ENCODE data around the gene ASB11. TPM values are rescaled to one million over a fixed set of nuclear protein-coding genes. Genes with fewer than 3 reads are reported as not detected.

ASB11 gene
- total RNA-seq, 1 donor from 2014 or later: 0.17 TPM

DNA sequence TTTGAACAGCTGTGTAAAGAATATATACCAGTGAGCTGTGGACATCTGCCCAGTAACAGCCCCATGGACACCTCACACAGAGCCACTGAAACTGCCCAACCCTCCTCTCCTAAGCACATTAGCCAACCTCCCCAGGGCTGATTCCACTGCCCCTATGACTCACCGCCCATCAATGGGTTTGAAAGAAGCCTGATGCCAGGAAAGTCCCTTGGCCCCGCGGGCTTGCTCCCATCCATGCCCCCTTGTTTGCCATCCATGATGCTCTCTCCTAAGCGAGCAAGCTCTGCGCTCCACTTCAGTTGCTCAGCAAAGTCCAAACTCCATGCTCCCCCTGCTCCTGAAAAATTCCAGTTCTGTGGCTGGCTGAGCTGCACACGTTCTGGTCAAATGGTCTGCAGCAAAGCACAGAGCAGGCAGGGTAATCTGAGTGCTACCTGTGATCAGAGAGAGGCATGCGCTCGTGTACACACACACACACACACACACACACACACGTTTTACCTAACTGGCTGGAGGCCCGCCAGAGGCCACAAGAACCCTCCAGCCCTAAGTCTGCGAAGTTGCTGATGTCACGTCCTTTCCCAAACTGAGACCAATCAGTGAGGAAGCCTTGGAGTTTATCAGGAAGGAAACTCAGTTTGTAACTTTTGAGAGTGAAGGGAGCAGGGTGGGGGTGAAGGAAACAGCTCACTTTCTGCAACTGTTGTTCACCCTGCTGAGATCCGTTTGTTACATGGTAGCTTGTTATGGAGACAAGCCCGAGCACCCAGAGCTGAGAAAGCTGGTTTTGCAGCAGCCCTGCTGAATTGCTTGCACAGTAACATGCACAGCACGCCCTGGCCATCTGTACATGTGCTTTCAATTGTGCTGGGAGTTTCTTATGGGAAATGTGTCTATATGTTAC lies 45.6 kb downstream of the ASB11 start, which contains the start of gene ASB9:
ASB9 (minus strand) TSS at position 466 of the 904 bp plus-strand sequence; CDS start at position 257, 209 bp downstream.
- H3K9me3 ChIP-seq: no peaks in the 10 kb centered on the region
- H3K4me3 ChIP-seq: peak within 1 kb of the TSS; percentile 16
- TF ChIP-seq, protein P1, sequence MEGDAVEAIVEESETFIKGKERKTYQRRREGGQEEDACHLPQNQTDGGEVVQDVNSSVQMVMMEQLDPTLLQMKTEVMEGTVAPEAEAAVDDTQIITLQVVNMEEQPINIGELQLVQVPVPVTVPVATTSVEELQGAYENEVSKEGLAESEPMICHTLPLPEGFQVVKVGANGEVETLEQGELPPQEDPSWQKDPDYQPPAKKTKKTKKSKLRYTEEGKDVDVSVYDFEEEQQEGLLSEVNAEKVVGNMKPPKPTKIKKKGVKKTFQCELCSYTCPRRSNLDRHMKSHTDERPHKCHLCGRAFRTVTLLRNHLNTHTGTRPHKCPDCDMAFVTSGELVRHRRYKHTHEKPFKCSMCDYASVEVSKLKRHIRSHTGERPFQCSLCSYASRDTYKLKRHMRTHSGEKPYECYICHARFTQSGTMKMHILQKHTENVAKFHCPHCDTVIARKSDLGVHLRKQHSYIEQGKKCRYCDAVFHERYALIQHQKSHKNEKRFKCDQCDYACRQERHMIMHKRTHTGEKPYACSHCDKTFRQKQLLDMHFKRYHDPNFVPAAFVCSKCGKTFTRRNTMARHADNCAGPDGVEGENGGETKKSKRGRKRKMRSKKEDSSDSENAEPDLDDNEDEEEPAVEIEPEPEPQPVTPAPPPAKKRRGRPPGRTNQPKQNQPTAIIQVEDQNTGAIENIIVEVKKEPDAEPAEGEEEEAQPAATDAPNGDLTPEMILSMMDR (IDR thresholded peaks at IDR 0.05): no peak
- peak within 1 kb of the TSS; percentile 51 for H3K27ac ChIP-seq
- no peaks in the 10 kb centered on the region for H3K4me1 ChIP-seq
- DNase-seq: peak; percentile 75
- ATAC-seq: peak; percentile 95
- intact Hi-C loops (cut with DNase I): no loop called here
- no peaks in the 10 kb centered on the region for H3K36me3 ChIP-seq
- H3K27me3 ChIP-seq: no peaks in the 10 kb centered on the region

DNA sequence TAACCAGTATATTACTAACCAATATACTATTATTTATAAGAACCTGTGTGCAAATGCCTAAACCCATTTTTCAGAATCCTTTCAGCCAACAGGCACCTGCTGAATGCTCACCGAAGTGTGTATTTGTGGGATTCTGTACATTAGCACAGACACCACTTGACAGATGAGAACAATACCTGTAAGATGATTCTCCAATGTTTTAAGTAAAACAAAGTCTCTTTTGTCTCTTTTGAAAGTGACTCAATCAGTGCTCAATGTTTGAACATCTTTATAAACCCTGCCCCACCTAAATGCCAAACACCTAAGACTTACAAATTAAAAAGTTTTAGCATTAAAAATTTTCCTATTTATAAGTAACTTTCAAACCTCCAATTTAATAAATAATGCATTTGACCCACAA lies 46.3 kb downstream of the ASB11 start:
- Histone ChIP-seq H3K27me3 (no peaks in the 10 kb centered on the region), H3K4me1 (no peaks in the 10 kb centered on the region), H3K9me3 (no peaks in the 10 kb centered on the region), H3K4me3 (no peak overlapping the region), H3K36me3 (no peaks in the 10 kb centered on the region), H3K27ac (no peak overlapping the region)
- TF ChIP-seq, protein P1 (IDR thresholded peaks at IDR 0.05): no peak
- DNase-seq (no peak), ATAC-seq (no peak)
- intact Hi-C loops (cut with DNase I): no loop called here

DNA sequence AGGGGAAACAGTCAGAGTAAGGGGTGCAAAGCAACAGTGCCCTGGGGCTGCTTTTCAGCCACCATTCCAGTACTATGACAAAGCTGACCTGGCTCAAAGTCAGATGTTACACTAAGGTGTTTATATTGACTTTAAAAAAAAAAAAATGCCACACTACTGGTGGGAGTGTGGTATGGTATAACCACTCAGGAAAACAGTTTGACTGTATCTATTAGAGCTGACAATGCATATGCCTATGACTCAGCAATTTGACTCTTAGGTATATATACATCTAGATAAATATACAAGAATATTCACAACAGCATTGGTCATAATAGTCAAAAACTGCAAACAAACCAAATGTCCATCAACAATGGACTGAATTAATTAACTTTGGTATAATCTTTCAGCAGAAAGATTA lies 60.6 kb downstream of the ASB11 start:
- TF ChIP-seq, protein P1 (IDR thresholded peaks at IDR 0.05): no peak
- Histone ChIP-seq H3K9me3 (no peaks in the 10 kb centered on the region), H3K27me3 (no peaks in the 10 kb centered on the region), H3K27ac (no peak overlapping the region), H3K4me1 (no peaks in the 10 kb centered on the region), H3K4me3 (no peak overlapping the region), H3K36me3 (no peaks in the 10 kb centered on the region)
- DNase-seq (no peak), ATAC-seq (no peak)
- intact Hi-C loops (cut with DNase I): no loop called here

DNA sequence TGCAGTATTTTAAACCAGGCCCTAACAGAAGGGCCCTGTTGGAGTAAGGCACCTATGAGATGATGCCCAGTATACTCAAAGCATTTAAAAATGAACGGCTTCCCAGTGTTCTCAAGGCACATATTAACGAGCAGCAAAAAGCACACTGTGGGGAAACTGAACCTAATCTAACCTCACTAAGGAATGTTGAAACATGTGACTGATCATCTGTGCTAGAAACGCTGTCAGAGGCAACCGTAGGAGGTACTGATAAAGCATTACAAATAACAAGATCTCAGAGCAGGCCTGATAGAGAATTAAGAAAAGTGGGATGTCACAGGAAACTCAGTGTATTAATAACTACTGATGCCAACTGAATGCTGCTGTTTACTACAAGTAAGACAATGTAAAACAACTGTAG lies 69.5 kb downstream of the ASB11 start:
- Histone ChIP-seq H3K4me1 (no peaks in the 10 kb centered on the region), H3K9me3 (no peaks in the 10 kb centered on the region), H3K36me3 (no peaks in the 10 kb centered on the region), H3K27ac (no peak overlapping the region), H3K27me3 (no peaks in the 10 kb centered on the region), H3K4me3 (no peak overlapping the region)
- intact Hi-C loops (cut with DNase I): no loop called here
- TF ChIP-seq, protein P1 (IDR thresholded peaks at IDR 0.05): no peak
- ATAC-seq (no peak), DNase-seq (no peak)

DNA sequence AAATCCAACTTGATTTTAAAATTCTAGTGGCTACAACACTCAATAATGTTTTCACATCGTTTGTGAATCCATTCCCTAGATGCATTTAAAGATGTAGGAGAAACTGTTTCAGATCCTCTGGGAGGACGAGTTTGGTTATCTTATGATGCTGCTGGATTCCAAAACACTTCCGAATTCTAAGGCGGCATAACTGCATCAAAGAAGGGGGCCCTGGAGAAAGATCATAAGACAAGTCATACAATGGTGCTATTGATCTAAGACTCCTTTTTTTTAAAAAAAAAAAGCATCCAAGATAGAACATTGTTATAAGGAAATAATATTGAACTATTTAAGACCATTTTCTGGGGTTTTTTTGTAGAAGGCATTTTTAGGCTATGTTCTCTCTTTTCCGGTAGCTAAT lies 71.0 kb downstream of the ASB11 start:
- no peak for DNase-seq
- Histone ChIP-seq H3K4me1 (no peaks in the 10 kb centered on the region), H3K36me3 (no peaks in the 10 kb centered on the region), H3K9me3 (no peaks in the 10 kb centered on the region), H3K4me3 (no peak overlapping the region), H3K27me3 (no peaks in the 10 kb centered on the region), H3K27ac (no peak overlapping the region)
- no peak for ATAC-seq
- TF ChIP-seq, protein P1 (IDR thresholded peaks at IDR 0.05): no peak
- intact Hi-C loops (cut with DNase I): no loop called here

All from upper lobe of right lung (tissue), 1 donor.